GM19025 (cell line): Measurements from ENCODE around the gene TGM3.

Source experiments
- ATAC-seq: cut with Tn5 transposase; IDR thresholded peaks from one replicate; pipeline ENCODE4 v1.9.1; 2021; ENCODE audit warnings: mild to moderate bottlenecking, low read depth, moderate library complexity; ENCODE audit not compliant: unreplicated experiment

TGM3 gene

GRCh38 chr20:2368621-2369020, 72.8 kb downstream of the TGM3 start:
- ATAC-seq, result no peak

GRCh38 chr20:2373098-2373497, 77.3 kb downstream of the TGM3 start:
- no peak for ATAC-seq

- ATAC-seq, result no peak
These were observed 78.7 kb downstream of the TGM3 start for GRCh38 chr20:2374346-2375125.

GRCh38 chr20:2378893-2379292, 83.1 kb downstream of the TGM3 start:
- ATAC-seq, result no peak

GRCh38 chr20:2379511-2380229, 83.9 kb downstream of the TGM3 start:
- ATAC-seq, result no peak

GRCh38 chr20:2380601-2381000, 84.8 kb downstream of the TGM3 start, which contains the start of gene TGM6:
Gene TGM6 (plus strand): TSS chr20:2380901. CDS start chr20:2380969, 68 bp downstream.
- ATAC-seq, result no peak

- ATAC-seq, result no peak
These were observed 85.5 kb downstream of the TGM3 start for GRCh38 chr20:2381303-2381702.

- no peak for ATAC-seq
These were observed 87.0 kb downstream of the TGM3 start for GRCh38 chr20:2382833-2383232.

GRCh38 chr20:2385026-2385425, 89.2 kb downstream of the TGM3 start:
- no peak for ATAC-seq

- no peak for ATAC-seq
These were observed 89.7 kb downstream of the TGM3 start for GRCh38 chr20:2385496-2385895.

- ATAC-seq, result no peak
These were observed 90.8 kb downstream of the TGM3 start for GRCh38 chr20:2386516-2387179.

- ATAC-seq, result no peak
These were observed 91.4 kb downstream of the TGM3 start for GRCh38 chr20:2387180-2387577.

- ATAC-seq, result no peak
These were observed 91.8 kb downstream of the TGM3 start for GRCh38 chr20:2387580-2387979.
